PC-3 (cell line): ENCODE results near the gene AP1B1.

ENCODE experiments used
- CTCF ChIP-seq: fragments of 300-600 bp; sonication (generic); conservative IDR thresholded peaks from 2 replicates; pipeline ENCODE4 v1.5.1; 2017; ENCODE audit warnings: antibody characterized with exemption, low read depth, mild to moderate bottlenecking, low read length
- EZH2 ChIP-seq: fragments of 300-600 bp; sonication (generic); IDR thresholded peaks from one replicate; pipeline ENCODE4 v1.6.1; 2017; ENCODE audit warnings: antibody characterized with exemption, mild to moderate bottlenecking, low read length; ENCODE audit not compliant: unreplicated experiment
- EZH2phosphoT487 ChIP-seq: fragments of 300-600 bp; sonication (generic); IDR thresholded peaks from 2 replicates; pipeline ENCODE4 v1.6.1; 2018; ENCODE audit warnings: mild to moderate bottlenecking, antibody characterized with exemption, low read length, borderline replicate concordance

GRCh38 chr22:29388759-29389090 is 355 bp upstream of the AP1B1 start:
- TF ChIP-seq CTCF (no peak), EZH2phosphoT487 (no peak), EZH2 (no peak)
